HG02588 (cell line): Measurements from ENCODE around the gene GTPBP3.
"Not testable (repeated sequence)": the region's sequence is repeated elsewhere in the genome, so short reads cannot be mapped to it uniquely, and the experiment has no call there.

Experiments used
- ATAC-seq: cut with Tn5 transposase; IDR thresholded peaks from one replicate; pipeline ENCODE4 v1.9.1; 2021; ENCODE audit warnings: mild to moderate bottlenecking, moderate library complexity; ENCODE audit not compliant: unreplicated experiment

Gene GTPBP3

GRCh38 chr19:17341386-17341785 lies 4.0 kb downstream of the GTPBP3 start:
- ATAC-seq: no peak

DNA sequence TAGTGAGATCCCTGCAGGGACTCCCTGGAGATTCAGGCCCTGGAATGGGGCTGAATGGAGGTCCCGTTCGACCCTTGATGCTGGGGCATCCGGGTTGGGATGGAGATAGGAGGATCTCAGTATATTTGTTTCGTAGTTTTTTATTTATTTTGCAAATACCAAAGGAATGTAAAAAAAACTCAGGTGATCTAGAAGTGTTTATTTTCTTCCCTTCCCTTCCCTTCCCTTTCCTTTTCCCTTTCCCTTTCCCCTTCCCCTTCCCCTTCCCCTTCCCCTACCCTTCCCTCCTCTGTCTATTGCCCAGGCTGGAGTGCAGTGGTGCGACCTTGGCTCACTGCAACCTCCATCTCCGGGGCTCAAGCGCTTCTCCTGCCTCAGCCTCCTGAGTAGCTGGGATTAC lies 4.5 kb downstream of the GTPBP3 start:
- no peak for ATAC-seq

DNA sequence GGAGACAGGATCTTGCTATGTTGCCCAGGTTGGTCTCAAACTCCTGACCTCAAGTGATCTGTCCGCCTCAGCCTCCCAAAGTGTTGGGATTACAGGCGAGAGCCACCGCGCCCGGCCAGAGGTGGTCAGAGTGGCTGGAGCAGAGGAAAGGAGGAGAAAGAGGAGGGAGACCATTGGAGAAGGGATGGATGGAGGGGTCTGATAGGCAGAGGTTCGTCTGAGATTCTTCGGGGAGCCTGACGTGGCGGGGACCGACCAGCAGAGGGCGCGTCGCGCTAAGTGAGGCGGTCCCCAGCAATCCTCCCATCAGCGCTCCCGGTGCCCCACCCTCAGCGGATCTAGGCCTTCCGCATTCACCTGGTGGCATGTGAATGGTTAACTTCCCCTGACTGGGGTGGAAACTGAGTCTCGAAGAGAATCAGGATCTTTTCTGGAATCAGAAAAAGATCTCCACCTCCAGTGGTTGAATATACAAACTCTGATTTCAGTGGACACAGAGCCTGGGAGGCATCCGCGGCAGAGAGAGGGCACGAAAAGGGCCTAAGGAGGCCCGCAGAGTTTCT lies 8.8 kb downstream of the GTPBP3 start:
- no peak for ATAC-seq

DNA sequence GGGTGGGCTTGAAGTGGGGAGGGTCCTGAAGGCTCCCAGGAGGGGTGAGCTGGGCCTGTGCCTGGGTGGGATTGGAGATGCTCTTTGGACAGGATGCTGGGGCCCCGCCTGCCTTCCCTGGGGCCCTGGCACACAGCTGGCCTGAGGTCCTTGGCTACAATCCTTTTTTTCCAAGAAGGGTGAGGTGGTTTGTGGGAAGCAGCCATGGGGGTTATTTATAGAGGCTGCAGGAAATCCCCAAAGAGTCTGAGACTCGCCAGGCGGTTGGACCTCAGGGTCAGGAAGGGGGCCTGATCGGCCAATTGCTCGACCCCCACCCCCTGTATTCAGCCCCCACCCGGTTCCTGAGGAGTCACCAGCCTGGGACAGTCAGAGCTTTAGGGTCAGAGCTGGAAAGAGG lies 10.0 kb downstream of the GTPBP3 start:
- no peak for ATAC-seq

DNA sequence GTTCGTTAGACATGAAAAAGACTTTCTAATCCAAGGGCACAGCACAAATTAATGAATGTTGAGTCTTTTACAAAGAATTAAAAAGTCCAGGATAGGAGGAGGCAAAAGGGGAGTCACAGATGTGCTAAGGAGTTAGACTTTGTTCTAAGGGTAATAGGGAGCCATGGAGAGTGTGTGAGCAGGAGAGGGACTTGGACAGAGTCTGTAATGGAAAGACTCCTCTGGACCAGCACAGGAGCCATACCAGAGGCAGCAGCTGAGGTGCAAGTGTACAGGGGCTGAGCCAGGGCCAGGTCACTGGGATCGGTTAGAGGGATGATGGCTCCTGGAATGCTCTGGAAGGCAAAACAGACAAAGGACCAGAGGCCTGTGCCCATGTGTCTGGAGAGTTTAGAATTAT lies 10.5 kb downstream of the GTPBP3 start:
- no peak for ATAC-seq

DNA sequence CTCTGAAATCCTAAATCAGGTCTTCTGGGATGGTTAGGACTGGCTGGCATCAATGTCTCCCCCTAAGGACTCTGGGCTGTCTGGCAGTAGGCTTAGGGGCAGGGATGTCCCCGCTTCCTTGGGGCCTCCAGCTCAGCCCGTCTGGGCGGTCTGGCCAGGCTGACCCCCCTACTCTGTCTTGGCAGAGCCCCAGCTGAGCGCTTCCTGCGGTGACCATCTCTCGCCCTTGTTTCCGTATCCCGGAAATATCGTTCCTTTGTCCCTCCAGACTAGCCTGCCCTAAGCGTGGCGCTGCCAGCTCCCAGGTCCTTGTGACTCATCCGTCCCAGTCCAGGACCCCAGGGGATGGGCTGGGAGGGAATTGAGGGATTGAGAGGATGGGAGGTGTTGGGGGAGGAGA lies 11.3 kb downstream of the GTPBP3 start:
- ATAC-seq: no peak

- no peak for ATAC-seq
Observed at GRCh38 chr19:17351815-17352435, 14.6 kb downstream of the GTPBP3 start.

DNA sequence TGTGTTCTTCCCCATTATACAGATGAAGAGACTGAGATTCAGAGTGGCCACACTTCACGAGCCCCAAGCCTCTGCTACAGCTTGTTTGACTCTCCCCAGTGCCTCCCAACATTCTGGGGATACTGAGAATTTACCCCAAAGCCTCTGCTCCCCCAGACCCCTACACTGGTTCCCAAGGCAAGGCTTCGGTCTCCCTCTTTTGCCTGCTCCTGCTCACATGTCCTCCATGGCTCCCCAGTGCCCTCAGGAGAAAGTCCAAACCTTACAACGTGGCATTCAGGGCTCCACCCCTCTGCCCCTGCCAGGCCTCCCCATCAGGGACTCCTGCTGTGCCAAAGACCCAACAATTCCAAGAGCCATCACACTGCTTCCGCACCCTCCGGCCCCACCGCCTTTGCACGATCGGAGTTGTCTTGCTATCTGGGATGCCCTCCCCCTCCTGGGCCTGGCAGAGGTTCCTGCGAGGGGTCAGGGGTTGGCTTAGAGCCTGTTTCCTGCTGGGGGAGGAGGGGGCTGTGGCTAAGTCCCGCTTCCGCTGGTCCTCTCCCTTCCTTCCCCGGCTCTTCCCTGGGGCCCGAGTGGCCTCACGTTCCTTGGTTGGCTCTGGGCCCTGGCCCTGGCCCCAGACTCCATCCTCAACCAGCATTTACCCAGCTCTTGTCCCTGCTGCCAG lies 15.4 kb downstream of the GTPBP3 start:
- ATAC-seq: no peak

DNA sequence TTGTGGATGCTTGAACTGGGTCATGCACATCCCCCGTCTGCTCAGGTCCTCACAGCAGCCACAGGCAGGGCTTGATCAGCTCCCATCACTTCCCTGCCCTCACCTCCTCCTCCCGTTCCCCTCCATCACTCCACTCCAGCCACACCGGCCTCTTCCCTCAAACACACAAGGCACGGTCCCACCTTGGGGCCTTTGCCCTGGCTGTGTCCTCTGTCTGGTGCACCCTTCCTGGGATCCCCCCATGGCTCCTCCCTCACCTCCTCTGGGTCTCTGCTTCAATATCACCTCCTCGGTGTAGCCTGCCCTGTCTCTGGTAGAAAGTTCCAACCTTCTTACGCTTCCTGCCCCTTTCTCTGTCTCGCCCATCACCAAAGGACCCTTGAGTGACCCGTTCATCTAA lies 16.0 kb downstream of the GTPBP3 start:
- no peak for ATAC-seq

DNA sequence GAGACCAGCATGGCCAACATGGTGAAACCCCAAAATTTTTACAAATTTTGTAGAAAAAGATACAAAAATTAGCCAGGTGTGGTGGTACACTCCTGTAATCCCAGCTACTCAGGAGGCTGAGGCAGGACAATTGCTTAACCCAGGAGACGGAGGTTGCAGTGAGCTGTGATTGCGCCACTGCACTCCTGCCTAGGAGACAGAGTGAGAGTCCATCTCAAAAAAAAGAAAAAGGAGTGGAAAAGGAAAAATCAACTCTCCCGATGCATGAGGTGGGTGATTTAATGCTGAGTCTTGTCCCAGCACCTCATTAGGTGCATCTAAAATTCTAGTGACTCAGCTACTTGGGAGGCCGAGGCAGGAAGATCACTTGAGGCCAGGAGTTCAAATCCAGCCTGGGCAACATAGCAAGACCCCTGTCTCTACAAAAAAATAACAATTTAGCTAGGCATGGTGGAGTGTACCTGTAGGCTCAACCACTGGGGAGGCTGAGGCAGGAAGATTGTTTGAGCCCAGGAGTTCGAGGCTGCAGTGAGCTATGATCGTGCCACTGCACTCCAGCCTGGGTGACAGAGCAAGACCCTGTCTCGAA lies 19.8 kb downstream of the GTPBP3 start:
- no peak for ATAC-seq

GRCh38 chr19:17357724-17358123 lies 20.4 kb downstream of the GTPBP3 start:
- no peak for ATAC-seq

DNA sequence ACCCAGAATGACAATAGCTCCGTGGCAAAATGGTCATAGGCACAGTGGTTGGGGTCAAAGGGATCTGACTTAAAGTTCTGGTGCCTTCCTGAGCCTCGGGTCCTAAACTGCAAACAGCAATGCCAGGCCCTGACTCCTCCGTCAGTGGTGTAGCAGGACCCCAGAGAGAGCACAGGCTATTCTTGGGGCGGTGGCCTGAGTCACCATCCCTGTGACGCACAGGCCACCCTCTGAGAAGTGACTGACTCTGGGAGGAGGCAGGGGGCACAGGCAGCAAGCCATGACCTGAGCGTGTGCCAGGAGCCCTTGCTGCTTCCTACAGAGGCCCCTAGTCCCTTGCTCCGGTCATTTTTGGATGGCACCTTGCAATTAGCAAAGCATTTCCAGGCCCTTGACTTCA lies 21.0 kb downstream of the GTPBP3 start:
- ATAC-seq: no peak

DNA sequence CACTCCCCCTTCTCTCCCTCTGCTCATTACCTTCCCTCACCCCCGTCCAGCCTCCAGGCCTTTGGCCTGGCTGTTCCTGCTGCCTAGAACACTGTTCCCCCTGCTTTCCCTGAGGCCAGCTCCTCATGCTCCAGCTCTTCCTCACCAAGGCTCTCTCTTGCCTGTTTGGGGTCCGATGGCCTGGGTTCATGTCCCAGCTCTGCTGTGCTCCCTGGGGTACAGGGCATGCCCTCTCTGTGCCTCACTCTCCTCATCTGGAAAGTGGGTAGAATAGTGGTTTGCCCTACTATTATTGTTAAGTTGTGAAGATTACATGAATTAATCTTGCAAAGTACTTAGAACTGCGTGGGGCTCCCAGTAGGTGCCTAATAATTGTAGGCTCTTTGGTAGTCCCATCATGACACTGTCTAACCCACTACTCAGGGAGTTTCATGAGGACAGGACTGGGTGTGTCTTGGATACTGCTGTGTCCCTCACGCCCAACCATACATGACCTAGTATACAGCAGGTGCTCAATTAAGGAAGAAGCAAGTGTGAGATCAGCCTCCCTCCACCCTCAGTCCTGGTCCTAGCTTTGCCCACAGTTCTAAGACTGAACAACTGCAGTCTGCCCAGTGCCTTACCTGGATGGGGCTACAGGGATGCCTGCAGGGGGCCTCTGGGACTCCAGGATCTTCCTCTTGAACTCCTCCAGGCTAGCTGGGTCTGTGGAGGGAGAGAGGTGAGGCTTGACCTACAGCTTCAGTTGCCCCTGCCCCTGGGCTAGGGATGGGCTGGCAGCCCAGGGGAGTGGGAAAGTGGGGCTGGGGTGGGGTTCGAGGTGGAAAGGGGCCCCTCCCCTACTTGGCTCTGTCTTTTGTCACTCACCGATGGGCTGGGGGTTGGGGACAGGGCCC lies 22.8 kb downstream of the GTPBP3 start:
- no peak for ATAC-seq

- ATAC-seq: not testable (repeated sequence)
Observed at GRCh38 chr19:17363852-17364605, 26.7 kb downstream of the GTPBP3 start.

GRCh38 chr19:17365361-17365760 lies 28.0 kb downstream of the GTPBP3 start:
- ATAC-seq: no peak

GRCh38 chr19:17370026-17370587 lies 32.8 kb downstream of the GTPBP3 start:
- ATAC-seq: peak; percentile 80

DNA sequence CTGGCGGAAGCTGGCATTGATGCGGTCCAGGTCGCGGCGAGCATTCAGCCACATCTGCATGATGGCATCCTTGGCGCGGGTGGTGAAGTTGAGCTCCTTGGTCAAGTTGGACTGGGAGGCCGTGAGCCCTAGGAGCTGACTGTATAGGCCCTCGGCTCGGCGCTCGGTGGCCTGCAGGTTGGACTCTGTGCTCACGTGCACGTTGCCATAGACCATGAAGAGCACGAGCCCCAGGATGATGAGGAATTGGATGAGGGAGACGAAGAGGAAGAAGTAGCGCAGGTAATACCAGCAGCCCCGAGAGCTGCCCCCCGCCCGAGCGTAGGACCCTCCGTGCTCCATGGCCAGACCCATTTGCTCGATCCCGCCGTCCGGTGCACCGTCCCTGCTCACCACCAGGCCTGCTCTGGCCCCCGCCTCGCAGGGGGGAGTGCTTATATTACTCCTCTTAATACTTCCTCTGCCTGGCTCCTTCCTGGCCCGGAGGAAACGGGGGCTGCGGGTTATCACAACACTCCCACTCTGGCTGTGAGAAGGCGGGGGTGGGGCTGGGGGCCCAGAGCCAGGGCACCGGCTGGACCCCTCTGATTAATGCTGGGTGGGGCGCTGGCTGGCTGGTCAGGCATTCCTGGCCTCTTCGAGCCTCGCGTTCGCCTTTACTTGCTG lies 39.7 kb downstream of the GTPBP3 start, which contains the start of gene PLVAP:
Gene PLVAP (minus strand): TSS at position 408 of the 666 bp plus-strand sequence. CDS start 54 bp downstream, at position 354.
- no peak for ATAC-seq

GRCh38 chr19:17378271-17378670 lies 40.9 kb downstream of the GTPBP3 start:
- no peak for ATAC-seq

GRCh38 chr19:17379221-17379631 lies 41.9 kb downstream of the GTPBP3 start:
- ATAC-seq: no peak
